H1 (cell line): ENCODE results near the gene NR0B2. TPM values are rescaled to one million over a fixed set of nuclear protein-coding genes. Genes with fewer than 3 reads are reported as not detected.

Experiments
- BRCA1 ChIP-seq: IDR thresholded peaks from 2 replicates; pipeline ENCODE4 v1.6.1; 2012; ENCODE audit warnings: low read depth, low read length, improper control_type of control experiment
- GABPA ChIP-seq: IDR thresholded peaks from 2 replicates; pipeline ENCODE4 v1.6.1; 2011; ENCODE audit warnings: mild to moderate bottlenecking, low read length, moderate library complexity, borderline replicate concordance; ENCODE audit not compliant: insufficient read depth
- JUN ChIP-seq: IDR thresholded peaks from 2 replicates; pipeline ENCODE4 v1.6.1; 2011; ENCODE audit warnings: low read depth, mild to moderate bottlenecking, improper control_type of control experiment, low read length
- JUND ChIP-seq: IDR thresholded peaks from 2 replicates; pipeline ENCODE4 v1.6.1; 2011; ENCODE audit warnings: mild to moderate bottlenecking, improper control_type of control experiment, low read length
- PHF8 ChIP-seq: fragments of 200-600 bp; sonication (generic); conservative IDR thresholded peaks from 2 replicates; pipeline ENCODE4 v1.7.1; 2012; ENCODE audit warnings: low read depth, mild to moderate bottlenecking, inconsistent platforms, low read length, moderate library complexity
- RAD21 ChIP-seq, 2 experiments: IDR thresholded peaks in 1 of 2; conservative IDR thresholded peaks in 1 of 2; 2 replicates each; pipeline ENCODE4 v1.6.1; 2011; ENCODE audit warnings: low read depth in 2 of 2, low read length in 2 of 2, improper control_type of control experiment in 1 of 2, inconsistent platforms in 1 of 2, mild to moderate bottlenecking in 1 of 2, moderate library complexity in 1 of 2
- SUZ12 ChIP-seq: fragments of 200-600 bp; sonication (generic); IDR thresholded peaks from 2 replicates; pipeline ENCODE4 v1.6.1; 2012; ENCODE audit warnings: mild to moderate bottlenecking, inconsistent platforms, low read length, moderate library complexity, mixed read lengths
- TAF7 ChIP-seq: optimal IDR thresholded peaks from 2 replicates; pipeline ENCODE3; 2011; ENCODE audit warnings: low read depth, mild to moderate bottlenecking, inconsistent platforms, low read length, moderate library complexity, borderline replicate concordance
- polyA plus RNA-seq, 7 experiments: library from polyadenylated mRNA; depleted of rRNA in 3 of 7; stranded (reverse) in 5 of 7; unstranded in 2 of 7; fragments of >200 nt in 5 of 7; fragments of 200-250 nt in 2 of 7; gene quantifications; 1 replicate in 5 of 7; 2 replicates in 1 of 7; 4 replicates in 1 of 7; pipeline versions ENCODE4 v1.2.1 to v1.2.3, GENCODE V29; 2011 to 2013; ENCODE audit warnings: missing spikeins in 2 of 7, mixed read lengths in 2 of 7
- total RNA-seq: library from RNA; stranded (reverse); fragmentation: NEBNext Ultra II Directional; extraction: Animal tissue kit (Norgen Biotek cat#: 25700); gene quantifications from 2 replicates; pipeline ENCODE4 v1.2.1, GENCODE V29; 2021
- TF ChIP-seq, protein P1 (sequence below): IDR thresholded peaks from 2 replicates; pipeline ENCODE4 v1.6.1; 2011; ENCODE audit warnings: low read length, improper control_type of control experiment

Gene NR0B2
- total and polyA plus RNA-seq, 2 of the 8 experiments (the other 6 are each of a cell fraction or from before 2014, with no cell fraction given): not detected

DNA sequence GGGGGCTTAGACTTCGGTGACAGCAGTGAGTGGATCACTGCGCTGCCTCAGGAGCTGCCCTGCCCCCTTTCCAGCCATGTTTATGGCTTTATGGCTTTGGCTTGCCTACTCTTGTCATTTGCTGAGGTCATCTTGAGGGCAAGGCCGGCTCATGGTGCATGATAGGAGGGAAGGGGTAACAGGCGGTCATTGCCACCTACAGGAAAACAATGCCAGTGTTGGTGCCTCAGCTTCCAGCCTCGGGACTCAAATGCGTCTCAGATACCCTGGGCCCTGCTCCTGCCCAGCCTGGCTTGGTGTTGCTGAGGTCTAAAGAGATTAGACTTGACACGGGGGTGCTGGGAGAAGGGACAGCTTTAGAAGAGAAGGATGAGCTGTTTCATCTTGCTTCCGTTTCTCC, 32.0 kb upstream of the NR0B2 start (continued):
- TF ChIP-seq, protein P1, sequence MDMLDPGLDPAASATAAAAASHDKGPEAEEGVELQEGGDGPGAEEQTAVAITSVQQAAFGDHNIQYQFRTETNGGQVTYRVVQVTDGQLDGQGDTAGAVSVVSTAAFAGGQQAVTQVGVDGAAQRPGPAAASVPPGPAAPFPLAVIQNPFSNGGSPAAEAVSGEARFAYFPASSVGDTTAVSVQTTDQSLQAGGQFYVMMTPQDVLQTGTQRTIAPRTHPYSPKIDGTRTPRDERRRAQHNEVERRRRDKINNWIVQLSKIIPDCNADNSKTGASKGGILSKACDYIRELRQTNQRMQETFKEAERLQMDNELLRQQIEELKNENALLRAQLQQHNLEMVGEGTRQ: no peak
- TF ChIP-seq RAD21 (IDR thresholded peaks at IDR 0.05 in 1 of 2, conservative IDR thresholded peaks at IDR 0.05 in 1 of 2; ENCODE audit: low read depth in 2 of 2, low read length in 2 of 2): no peak
- TF ChIP-seq TAF7: no peak
- no peak for TF ChIP-seq BRCA1
- TF ChIP-seq PHF8: no peak
- TF ChIP-seq JUN: no peak
- no peak for TF ChIP-seq SUZ12
- no peak for TF ChIP-seq GABPA
- TF ChIP-seq JUND: no peak
